Activated gamma-delta T cell (primary cell): Measurements from ENCODE around the gene MAML3.
A peak's percentile ranks its signal among the peaks of the same experiment; 100 is the strongest.

Experiments
- DNase-seq: peaks from one replicate; lab custom pipeline; 2025; lab: John Stamatoyannopoulos, UW

Gene MAML3

GRCh38 chr4:140156529-140157171 lies 2.7 kb upstream of the MAML3 start:
- no peak for DNase-seq

GRCh38 chr4:140154572-140154891 lies 548 bp upstream of the MAML3 start:
- no peak for DNase-seq

- no peak for DNase-seq
Measured at GRCh38 chr4:140153419-140153717, 616 bp downstream of the MAML3 start.

- peak; percentile 25 for DNase-seq
Measured at GRCh38 chr4:140152751-140153418, 1.1 kb downstream of the MAML3 start.

GRCh38 chr4:140152013-140152703 lies 1.8 kb downstream of the MAML3 start:
- peak; percentile 45 for DNase-seq

GRCh38 chr4:140151699-140152012 lies 2.3 kb downstream of the MAML3 start:
- DNase-seq, result no peak

GRCh38 chr4:140150886-140151698 lies 2.9 kb downstream of the MAML3 start:
- DNase-seq, result peak; percentile 30

- no peak for DNase-seq
Measured at GRCh38 chr4:140150636-140150885, 3.4 kb downstream of the MAML3 start.

- peak; percentile 16 for DNase-seq
Measured at GRCh38 chr4:140149846-140150635, 3.9 kb downstream of the MAML3 start.

- no peak for DNase-seq
Measured at GRCh38 chr4:140144050-140144449, 9.9 kb downstream of the MAML3 start.

- no peak for DNase-seq
Measured at GRCh38 chr4:140141210-140141835, 12.7 kb downstream of the MAML3 start.

- no peak for DNase-seq
Measured at GRCh38 chr4:140140566-140140965, 13.4 kb downstream of the MAML3 start.

- no peak for DNase-seq
Measured at GRCh38 chr4:140138428-140138827, 15.6 kb downstream of the MAML3 start.

- DNase-seq, result no peak
Measured at GRCh38 chr4:140137671-140138070, 16.3 kb downstream of the MAML3 start.

- no peak for DNase-seq
Measured at GRCh38 chr4:140136509-140136908, 17.5 kb downstream of the MAML3 start.

- DNase-seq, result no peak
Measured at GRCh38 chr4:140135529-140136088, 18.4 kb downstream of the MAML3 start.

GRCh38 chr4:140134746-140135425 lies 19.1 kb downstream of the MAML3 start:
- no peak for DNase-seq

GRCh38 chr4:140133576-140133975 lies 20.4 kb downstream of the MAML3 start:
- DNase-seq, result no peak

GRCh38 chr4:140131675-140132229 lies 22.2 kb downstream of the MAML3 start:
- DNase-seq, result no peak

- no peak for DNase-seq
Measured at GRCh38 chr4:140130677-140131076, 23.3 kb downstream of the MAML3 start.

- no peak for DNase-seq
Measured at GRCh38 chr4:140127422-140127821, 26.6 kb downstream of the MAML3 start.
